GM18526 (cell line): ENCODE measurements around the gene KCNK10.

Experiments
- POLR2A ChIP-seq: IDR thresholded peaks from 3 replicates; pipeline ENCODE4 v1.6.1; 2011; ENCODE audit not compliant: insufficient read length; ENCODE audit errors: extremely low read depth

The KCNK10 gene

GRCh38 chr14:88258021-88258420 is 65.0 kb downstream of the KCNK10 start:
- no peak for TF ChIP-seq POLR2A

GRCh38 chr14:88256997-88257950 is 65.8 kb downstream of the KCNK10 start:
- no peak for TF ChIP-seq POLR2A

GRCh38 chr14:88255798-88256197 is 67.3 kb downstream of the KCNK10 start:
- TF ChIP-seq POLR2A: no peak

- no peak for TF ChIP-seq POLR2A
Observed at GRCh38 chr14:88255196-88255595, 67.9 kb downstream of the KCNK10 start.

GRCh38 chr14:88252498-88252897 is 70.6 kb downstream of the KCNK10 start:
- TF ChIP-seq POLR2A: no peak

- TF ChIP-seq POLR2A: no peak
Observed at GRCh38 chr14:88251650-88252049, 71.4 kb downstream of the KCNK10 start.

- no peak for TF ChIP-seq POLR2A
Observed at GRCh38 chr14:88249266-88249665, 73.8 kb downstream of the KCNK10 start.

GRCh38 chr14:88248606-88249005 is 74.5 kb downstream of the KCNK10 start:
- TF ChIP-seq POLR2A: no peak

GRCh38 chr14:88247228-88247627 is 75.8 kb downstream of the KCNK10 start:
- TF ChIP-seq POLR2A: no peak

GRCh38 chr14:88245321-88245720 is 77.7 kb downstream of the KCNK10 start:
- no peak for TF ChIP-seq POLR2A

GRCh38 chr14:88243946-88244345 is 79.1 kb downstream of the KCNK10 start:
- TF ChIP-seq POLR2A: no peak

GRCh38 chr14:88242446-88242845 is 80.6 kb downstream of the KCNK10 start:
- no peak for TF ChIP-seq POLR2A

GRCh38 chr14:88241810-88242209 is 81.3 kb downstream of the KCNK10 start:
- TF ChIP-seq POLR2A: no peak

- no peak for TF ChIP-seq POLR2A
Observed at GRCh38 chr14:88234442-88234841, 88.6 kb downstream of the KCNK10 start.

GRCh38 chr14:88233915-88234314 is 89.2 kb downstream of the KCNK10 start:
- TF ChIP-seq POLR2A: no peak

GRCh38 chr14:88232771-88233170 is 90.3 kb downstream of the KCNK10 start:
- no peak for TF ChIP-seq POLR2A

GRCh38 chr14:88231603-88232002 is 91.5 kb downstream of the KCNK10 start:
- no peak for TF ChIP-seq POLR2A
